ENCODE measurements around the gene HLA-DOA. TPM values are rescaled to one million over a fixed set of nuclear protein-coding genes. Genes with fewer than 3 reads are reported as not detected.

HLA-DOA gene
- total RNA-seq, 4 donors from 2014 or later: 3.8 to 11.5 (median 8.3) TPM

DNA sequence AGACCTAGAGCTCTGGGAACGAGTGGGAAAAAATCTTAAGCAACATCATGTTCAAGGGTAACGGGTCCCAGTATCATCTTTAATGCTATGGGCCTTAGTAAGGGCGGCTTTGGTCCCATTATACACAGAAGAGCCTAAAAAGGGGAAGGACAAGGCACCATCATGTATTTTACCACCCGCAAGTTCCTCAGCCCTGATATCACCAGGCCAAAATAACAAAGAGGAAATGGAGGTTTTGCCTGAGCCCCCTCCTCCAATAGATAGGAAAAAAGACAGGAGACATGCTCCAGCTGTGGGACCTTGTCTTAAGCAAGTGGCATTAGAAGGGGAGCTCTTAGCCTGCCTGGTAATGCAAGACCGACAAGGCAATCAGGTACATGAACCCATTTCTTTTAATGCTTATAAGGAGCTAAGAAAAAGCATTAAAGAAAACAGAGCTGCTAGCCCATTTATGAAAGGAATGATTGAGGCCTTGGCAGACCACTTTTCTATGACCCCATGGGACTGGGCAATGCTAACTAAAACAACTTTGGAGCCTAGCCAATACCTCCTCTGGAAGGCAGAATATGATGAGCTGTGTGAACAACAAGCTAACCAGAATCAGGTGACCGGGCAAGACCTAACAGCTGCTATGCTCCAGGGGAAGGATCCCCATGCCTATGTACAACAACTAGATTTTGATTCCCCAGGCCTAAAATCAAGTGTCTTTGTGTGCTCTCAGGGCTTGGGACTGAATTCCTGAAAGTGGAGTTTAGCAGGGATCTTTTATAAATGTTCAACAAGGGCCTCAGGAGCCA, 40.8 kb upstream of the HLA-DOA start:
- intact Hi-C loops (cut with DNase I): no loop called here

DNA sequence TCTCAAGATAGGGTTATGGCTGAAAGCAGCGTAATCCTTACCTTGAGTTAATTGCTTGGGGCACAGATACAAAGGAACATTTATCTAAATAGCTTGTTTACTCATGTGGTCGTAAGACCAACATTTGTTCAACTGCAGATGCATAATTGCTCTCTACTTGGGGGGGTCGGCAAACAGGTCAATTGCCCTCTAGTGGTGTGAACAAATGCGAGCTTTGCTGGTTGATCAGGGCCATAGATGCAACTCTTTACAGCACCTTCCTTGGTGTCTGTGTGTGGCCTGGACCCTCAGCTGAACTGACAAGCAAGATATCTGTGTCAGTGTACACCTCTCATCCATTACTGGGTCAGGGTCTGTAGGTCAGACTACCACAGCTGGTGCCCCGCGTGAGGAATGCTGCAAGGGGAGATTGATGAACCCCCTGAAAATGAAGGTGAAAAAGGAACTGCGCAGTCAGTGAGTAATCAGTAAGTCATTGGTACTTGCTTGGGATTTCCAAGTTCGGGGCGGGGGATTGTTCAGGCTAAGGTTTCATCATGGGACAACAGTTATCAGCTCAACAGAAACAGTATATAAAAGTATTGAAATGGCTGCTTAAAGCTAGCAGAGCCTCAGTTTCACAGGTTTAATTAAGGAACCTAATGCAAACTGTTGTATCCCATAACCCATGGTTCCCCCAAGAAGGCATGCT, 40.1 kb upstream of the HLA-DOA start:
- no peaks in the 10 kb centered on the region for H3K4me1 ChIP-seq
- TF ChIP-seq, protein P1, sequence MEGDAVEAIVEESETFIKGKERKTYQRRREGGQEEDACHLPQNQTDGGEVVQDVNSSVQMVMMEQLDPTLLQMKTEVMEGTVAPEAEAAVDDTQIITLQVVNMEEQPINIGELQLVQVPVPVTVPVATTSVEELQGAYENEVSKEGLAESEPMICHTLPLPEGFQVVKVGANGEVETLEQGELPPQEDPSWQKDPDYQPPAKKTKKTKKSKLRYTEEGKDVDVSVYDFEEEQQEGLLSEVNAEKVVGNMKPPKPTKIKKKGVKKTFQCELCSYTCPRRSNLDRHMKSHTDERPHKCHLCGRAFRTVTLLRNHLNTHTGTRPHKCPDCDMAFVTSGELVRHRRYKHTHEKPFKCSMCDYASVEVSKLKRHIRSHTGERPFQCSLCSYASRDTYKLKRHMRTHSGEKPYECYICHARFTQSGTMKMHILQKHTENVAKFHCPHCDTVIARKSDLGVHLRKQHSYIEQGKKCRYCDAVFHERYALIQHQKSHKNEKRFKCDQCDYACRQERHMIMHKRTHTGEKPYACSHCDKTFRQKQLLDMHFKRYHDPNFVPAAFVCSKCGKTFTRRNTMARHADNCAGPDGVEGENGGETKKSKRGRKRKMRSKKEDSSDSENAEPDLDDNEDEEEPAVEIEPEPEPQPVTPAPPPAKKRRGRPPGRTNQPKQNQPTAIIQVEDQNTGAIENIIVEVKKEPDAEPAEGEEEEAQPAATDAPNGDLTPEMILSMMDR (IDR thresholded peaks at IDR 0.05): no peak
- TF ChIP-seq EP300 (IDR thresholded peaks at IDR 0.05): no peak
- TF ChIP-seq POLR2AphosphoS5 (IDR thresholded peaks at IDR 0.05): no peak
- TF ChIP-seq POLR2A (IDR thresholded peaks at IDR 0.05; ENCODE audit: low read depth): no peak
- no peak for DNase-seq (ENCODE audit: extremely low spot score)
- no peaks in the 10 kb centered on the region for H3K36me3 ChIP-seq
- peaks cover 0 to 23% (median 10%) of the 10 kb centered on the region in 4 donors for H3K27me3 ChIP-seq
- intact Hi-C loops (cut with DNase I): no loop called here
- 39% methylated on average over 9 of the region's 9 CpGs for WGBS
- H3K27ac ChIP-seq (replicated peaks in 1 of 4): no peak overlapping the region
- H3K4me3 ChIP-seq: no peak overlapping the region
- H3K9me3 ChIP-seq: no peaks in the 10 kb centered on the region

More for the DNA sequence above, 40.8 kb upstream of the HLA-DOA start:
- Histone ChIP-seq H3K4me3 (no peak overlapping the region), H3K36me3 (no peaks in the 10 kb centered on the region), H3K9me3 (no peaks in the 10 kb centered on the region), H3K4me1 (no peaks in the 10 kb centered on the region), H3K27me3 (peaks cover 0 to 23% (median 10%) of the 10 kb centered on the region in 4 donors), H3K27ac (replicated peaks in 1 of 4) (no peak overlapping the region)
- WGBS: 93% methylated on average over 5 of the region's 6 CpGs
- TF ChIP-seq POLR2A (IDR thresholded peaks at IDR 0.05; ENCODE audit: low read depth) (no peak), POLR2AphosphoS5 (IDR thresholded peaks at IDR 0.05) (no peak), EP300 (IDR thresholded peaks at IDR 0.05) (no peak)
- TF ChIP-seq, protein P1 (IDR thresholded peaks at IDR 0.05): no peak
- no peak for DNase-seq (ENCODE audit: extremely low spot score)

DNA sequence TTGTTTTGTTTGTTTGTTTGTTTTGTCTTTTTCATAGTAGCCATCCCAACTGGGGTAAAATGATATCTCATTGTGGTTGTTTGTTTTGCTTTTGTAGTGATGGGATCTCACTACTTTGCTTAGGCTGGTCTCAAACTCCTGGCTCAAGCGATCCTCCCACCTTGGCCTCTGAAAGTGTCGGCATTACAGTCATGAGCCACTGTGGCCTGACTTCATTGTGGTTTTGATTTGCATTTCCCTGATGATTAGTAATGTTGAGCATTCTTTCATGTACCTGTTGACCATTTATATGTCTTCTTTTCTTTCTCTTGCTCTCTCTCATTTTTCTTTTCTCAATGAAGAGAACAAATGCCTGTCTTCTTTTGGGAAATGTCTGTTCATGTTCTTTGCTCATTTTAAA, 30.8 kb upstream of the HLA-DOA start:
- H3K27me3 ChIP-seq: peaks cover 0 to 9% (median 0%) of the 10 kb centered on the region in 4 donors
- TF ChIP-seq, protein P1 (IDR thresholded peaks at IDR 0.05): no peak
- TF ChIP-seq POLR2A (IDR thresholded peaks at IDR 0.05; ENCODE audit: low read depth) (no peak), EP300 (IDR thresholded peaks at IDR 0.05) (no peak), POLR2AphosphoS5 (IDR thresholded peaks at IDR 0.05) (no peak)
- WGBS: 96% methylated on average over 2 of the region's 2 CpGs
- no peaks in the 10 kb centered on the region for H3K4me1 ChIP-seq
- DNase-seq (ENCODE audit: extremely low spot score): no peak
- no peaks in the 10 kb centered on the region for H3K36me3 ChIP-seq
- H3K9me3 ChIP-seq: no peaks in the 10 kb centered on the region
- H3K4me3 ChIP-seq: no peak overlapping the region
- intact Hi-C loops (cut with DNase I): no loop called here
- no peak overlapping the region for H3K27ac ChIP-seq (replicated peaks in 1 of 4)

DNA sequence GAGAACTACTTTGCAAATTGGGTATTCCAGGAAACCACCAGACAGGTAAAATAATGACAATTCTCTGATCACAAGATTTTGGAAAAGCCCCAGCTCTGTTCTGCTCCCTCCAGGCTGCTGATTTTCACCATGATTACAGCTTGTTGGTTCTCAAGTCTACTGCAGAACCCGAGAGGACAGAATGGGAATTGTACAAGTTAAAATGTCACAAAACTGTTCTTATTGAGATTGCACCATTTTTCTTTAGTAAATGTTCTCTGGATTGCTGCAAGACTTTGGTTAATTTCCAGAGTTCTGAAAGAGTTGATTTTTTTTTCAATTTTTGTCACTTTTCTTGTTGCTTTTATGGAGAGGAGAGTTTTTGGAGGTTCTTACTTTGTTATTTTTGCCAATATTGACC, 27.1 kb upstream of the HLA-DOA start:
- no peaks in the 10 kb centered on the region for H3K4me1 ChIP-seq
- intact Hi-C loops (cut with DNase I): no loop called here
- H3K27ac ChIP-seq (replicated peaks in 1 of 4): no peak overlapping the region
- no peak for DNase-seq (ENCODE audit: extremely low spot score)
- no peak overlapping the region for H3K4me3 ChIP-seq
- 70% methylated on average over 1 of the region's 1 CpG for WGBS
- no peaks in the 10 kb centered on the region for H3K9me3 ChIP-seq
- peaks cover 0 to 13% (median 0%) of the 10 kb centered on the region in 4 donors for H3K27me3 ChIP-seq
- no peaks in the 10 kb centered on the region for H3K36me3 ChIP-seq
- TF ChIP-seq EP300 (IDR thresholded peaks at IDR 0.05) (no peak), POLR2A (IDR thresholded peaks at IDR 0.05; ENCODE audit: low read depth) (no peak), POLR2AphosphoS5 (IDR thresholded peaks at IDR 0.05) (no peak)
- TF ChIP-seq, protein P1 (IDR thresholded peaks at IDR 0.05): no peak
